Kasumi-1 (cell line): Measurements from ENCODE around the gene SGMS2.

Source experiments
- DNase-seq, 2 experiments: peaks; one replicate each; lab custom pipeline; 2025; lab: John Stamatoyannopoulos, UW

Gene SGMS2

GRCh38 chr4:107824350-107825071 lies at the start of gene SGMS2:
Gene SGMS2, plus strand, starts transcription at chr4:107824932. Its CDS starts 70,622 bp downstream, at chr4:107895554.
- peak; percentile 35 to 37 for DNase-seq

- no peak for DNase-seq
Observed at GRCh38 chr4:107777890-107778289, 46.8 kb upstream of the SGMS2 start.

DNA sequence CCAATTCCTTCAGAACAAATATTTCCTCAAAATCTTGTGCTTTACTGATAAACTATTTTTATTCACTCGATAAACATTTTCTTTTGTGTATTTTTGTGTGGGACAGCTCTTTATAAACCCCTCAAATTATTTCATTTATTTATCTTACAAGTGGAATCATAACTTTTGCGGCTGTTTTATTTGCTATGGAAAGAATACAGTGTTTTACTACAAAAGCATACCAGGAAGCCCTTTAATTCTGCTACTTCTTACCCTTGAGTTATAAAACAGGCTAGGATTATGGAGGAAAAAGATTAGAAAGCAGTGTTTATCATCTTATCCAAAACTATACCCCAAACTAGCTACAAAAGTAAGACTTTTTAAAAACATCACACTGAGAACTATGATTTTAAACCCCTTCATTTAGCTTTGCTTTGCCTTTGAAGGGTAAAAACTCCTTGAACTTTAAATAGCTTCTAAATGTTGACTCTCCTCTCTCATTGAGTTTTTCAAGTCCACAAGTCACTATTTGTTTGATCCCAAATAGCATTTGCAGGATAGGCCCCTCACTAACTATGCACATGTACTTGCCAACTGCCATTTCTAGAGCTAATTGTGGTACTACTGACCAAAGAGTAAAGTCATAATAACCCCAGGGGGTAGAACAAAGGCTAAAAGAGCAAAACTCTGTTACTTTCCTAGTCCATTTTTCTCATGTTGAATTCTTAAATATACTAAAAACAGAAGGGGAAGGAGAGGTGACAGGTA lies 45.8 kb upstream of the SGMS2 start:
- no peak for DNase-seq

DNA sequence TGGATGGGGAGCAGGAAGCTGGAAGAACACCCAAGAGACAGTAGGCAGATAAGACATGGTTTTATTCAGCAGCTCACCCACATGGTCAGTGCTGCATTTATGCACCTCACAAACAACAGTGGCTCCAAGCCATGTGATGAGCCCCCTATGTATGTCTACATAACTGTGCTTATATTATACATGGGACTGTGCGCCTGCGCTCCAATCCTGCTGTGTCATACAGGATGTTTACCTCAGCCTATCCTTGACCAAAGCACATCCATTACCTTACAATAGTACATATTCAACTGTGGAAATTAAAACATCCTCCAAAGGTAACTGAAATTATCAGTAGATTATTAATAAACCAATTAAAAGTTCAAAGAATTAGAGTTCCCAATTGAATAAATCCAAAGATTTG lies 44.1 kb upstream of the SGMS2 start:
- DNase-seq: no peak

GRCh38 chr4:107791902-107792301 lies 32.8 kb upstream of the SGMS2 start:
- DNase-seq: no peak

- no peak for DNase-seq
Observed at GRCh38 chr4:107792711-107793110, 32.0 kb upstream of the SGMS2 start.

GRCh38 chr4:107793996-107794395 lies 30.7 kb upstream of the SGMS2 start:
- no peak for DNase-seq

DNA sequence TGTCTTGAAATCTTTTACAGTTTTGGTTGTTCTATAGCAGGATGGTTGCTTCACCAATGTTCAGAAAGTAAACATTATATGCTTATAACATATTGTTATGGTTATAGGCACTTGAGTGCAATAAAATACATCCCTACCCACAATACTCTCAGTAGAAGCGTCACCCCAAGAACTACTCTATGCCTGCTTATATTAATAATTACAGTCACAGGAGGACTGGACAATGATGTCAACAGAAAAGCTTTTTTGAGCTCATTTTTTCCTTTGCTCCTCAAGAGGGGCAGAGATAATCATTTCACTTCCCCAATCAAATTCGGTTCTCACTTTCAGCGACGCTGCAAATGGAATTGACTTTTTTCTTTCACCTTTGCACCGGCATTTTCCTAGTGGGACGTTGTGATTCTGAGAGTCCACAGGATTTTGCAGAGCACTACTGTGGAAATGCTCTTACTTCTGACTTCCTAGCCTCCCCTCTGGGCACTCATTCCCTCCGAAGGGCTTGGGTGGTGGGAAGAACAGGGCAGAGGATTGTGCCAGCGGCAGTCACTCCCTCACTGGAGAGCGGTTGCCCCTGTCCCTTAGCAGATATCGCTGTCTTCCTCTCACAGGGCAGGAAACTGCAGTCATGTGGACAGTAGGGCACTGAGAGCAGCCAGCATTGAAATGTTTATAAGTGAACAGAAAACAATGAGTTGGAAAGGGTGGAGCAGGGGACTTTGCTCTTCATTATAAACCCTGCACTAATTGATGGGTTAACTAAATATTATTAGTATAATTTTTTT lies 24.9 kb upstream of the SGMS2 start:
- DNase-seq: peak in 1 of 2 experiments; percentile 36

DNA sequence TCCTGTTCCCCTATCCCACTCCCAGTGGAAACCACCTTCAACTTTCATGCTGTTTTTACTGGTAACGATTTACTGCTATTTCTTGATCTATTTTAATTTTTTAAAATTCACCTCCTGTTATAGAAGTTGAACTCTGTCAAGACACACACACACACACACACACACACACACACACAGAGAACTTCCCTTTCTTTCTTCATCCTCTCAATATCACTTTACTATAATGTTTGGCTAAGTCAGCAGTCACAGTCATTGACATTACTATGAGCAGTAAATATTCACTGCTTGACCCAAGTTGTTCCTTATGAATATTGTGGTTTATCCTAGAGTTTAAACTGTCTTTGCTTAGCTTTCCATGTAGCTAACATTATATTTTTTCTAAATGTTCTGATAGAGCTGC lies 24.0 kb upstream of the SGMS2 start:
- peak; percentile 45 to 52 for DNase-seq

DNA sequence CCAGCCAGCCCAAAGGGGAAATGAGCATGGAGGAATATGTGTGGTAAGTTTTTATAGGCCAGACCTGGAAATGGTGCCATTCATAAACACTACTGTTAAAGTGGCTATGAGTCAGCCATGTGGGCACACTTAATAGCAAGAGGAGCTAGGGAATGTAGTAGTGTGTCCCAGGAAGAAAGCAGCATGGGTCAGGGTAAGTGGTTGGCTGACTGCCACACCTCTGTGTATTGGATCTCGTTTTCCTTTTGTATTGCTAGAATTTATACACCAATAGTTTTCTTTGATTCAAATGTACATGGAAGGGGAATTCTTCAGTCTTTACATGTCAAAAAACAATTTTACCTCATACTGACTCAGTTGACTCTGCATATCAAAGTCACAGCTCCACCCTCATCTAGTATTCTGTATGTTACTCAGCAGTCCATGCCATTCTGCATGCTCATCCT lies 22.9 kb upstream of the SGMS2 start:
- DNase-seq: no peak

DNA sequence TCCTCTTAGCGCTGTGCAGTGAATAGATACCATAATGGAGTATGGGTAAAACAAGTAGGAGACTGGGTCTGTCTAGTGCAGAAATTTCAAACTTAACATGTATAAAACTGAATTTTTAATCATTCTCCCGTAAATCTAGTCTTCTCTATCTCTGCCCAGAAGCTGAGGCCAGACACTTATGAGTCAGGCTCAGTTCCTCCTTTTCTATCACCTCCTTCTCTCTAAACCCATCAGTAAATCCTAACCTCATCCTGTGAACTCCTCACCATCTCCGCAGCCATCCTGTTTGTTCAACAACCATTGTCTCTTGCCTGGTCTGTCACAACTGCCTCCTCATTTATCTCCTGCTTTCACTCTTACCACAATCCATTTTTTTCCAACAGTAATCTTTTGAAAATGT lies 19.8 kb upstream of the SGMS2 start:
- peak; percentile 80 to 81 for DNase-seq

- DNase-seq: no peak
Observed at GRCh38 chr4:107806196-107806595, 18.5 kb upstream of the SGMS2 start.

DNA sequence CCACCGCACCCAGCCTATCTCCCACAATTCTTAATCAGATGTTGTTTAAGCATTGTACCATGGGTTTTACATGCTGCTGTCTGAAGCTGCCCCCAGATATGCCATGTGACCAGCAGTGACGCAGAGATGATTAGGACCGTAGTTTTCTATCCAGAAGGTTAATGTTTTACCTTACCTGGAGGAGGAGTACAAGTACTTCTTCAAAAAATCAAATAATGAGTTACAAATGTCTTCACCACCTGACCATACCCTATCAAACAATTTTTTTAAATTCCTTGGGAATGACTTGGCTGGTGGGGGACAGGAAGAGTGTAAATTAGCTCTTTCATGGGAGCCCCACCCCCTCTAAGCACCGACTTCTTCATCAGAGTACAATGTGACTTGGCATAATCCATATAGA lies 16.2 kb upstream of the SGMS2 start:
- DNase-seq: no peak

- DNase-seq: no peak
Observed at GRCh38 chr4:107809210-107809609, 15.5 kb upstream of the SGMS2 start.

- DNase-seq: no peak
Observed at GRCh38 chr4:107814758-107815157, 10.0 kb upstream of the SGMS2 start.

GRCh38 chr4:107815158-107815557 lies 9.6 kb upstream of the SGMS2 start:
- peak; percentile 80 to 90 for DNase-seq

GRCh38 chr4:107818301-107818910 lies 6.3 kb upstream of the SGMS2 start:
- peak; percentile 53 to 63 for DNase-seq

DNA sequence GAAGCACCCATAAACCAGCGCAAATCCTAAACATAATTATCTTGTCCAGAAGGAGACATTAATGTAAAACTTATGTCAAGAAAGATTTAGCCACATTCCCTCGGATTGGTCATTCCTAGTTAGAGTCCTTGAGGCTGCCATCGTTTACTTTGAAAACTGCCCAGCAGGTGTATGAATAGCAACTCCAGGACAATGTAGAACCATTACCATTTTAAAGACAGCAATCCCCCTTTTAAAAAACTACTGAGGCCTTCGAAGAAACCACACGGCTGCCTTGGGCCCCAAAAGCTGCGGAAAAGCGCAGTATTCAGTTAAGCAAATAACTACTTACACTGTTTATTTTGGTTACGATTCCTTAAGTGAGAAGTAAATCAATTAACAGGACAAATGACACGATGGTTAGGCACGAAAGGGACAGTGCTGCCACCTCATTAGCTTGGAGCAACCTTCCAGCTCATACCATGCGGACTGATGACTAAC lies 822 bp upstream of the SGMS2 start:
- DNase-seq: no peak

DNA sequence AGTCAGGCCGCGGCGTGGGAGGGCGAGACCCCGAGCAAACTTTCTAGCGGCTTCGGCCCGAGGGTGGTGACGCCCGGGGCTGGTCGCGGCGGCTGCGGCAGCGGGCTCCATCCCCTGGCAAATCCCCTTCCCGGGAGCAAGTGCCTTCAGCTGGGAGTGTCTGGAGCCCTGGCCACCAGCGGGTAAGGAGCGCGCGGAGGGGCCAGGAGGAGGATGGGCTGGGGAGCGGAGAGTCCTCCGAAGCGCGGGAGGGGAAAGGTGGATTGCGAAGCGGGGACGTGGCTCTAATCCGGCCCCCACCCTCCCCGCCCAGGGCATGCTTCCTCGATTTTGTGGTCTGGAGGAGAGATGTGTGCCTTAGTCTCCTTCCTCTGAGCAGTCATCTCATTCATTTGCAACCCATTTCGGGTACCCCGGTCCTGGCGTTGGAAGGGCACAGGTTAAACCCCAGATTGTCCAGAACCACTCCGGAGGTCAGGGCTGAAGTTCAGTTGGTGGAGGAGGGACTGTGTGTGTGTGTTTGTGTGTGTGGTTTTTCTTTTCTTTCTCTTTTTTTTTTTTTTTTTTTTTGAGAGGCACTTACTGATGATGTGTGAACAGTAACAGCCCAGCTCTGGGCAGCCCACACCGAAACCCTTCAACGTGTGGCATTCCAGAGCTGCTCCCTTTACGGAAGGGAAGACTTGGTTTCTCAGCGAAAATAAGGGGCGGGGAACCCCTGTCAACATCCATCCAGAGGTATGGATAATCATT lies 516 bp downstream of the SGMS2 start:
- DNase-seq: peak; percentile 16 to 19

- no peak for DNase-seq
Observed at GRCh38 chr4:107826421-107826980, 1.8 kb downstream of the SGMS2 start.
